Right atrium auricular region (tissue), 2 donors: Measurements from ENCODE around the gene RABEP1. TPM values are rescaled to one million over a fixed set of nuclear protein-coding genes. Genes with fewer than 3 reads are reported as not detected.

ENCODE experiments used
- DNase-seq: peaks from one replicate; pipeline ENCODE4 v3.0.0-alpha.2; 2019; ENCODE audit warnings: low spot score
- H3K27ac ChIP-seq, 2 donors: fragments of 200-600 bp; sonication (generic); 1 replicate in 1 of 2; 2 replicates in 1 of 2; pipeline ENCODE4 v1.5.1; 2016 to 2019
- H3K27me3 ChIP-seq, 2 donors: fragments of 200-600 bp; sonication (generic); one replicate each; pipeline versions ENCODE4 v1.5.1 to v1.6.0; 2017 to 2019
- H3K36me3 ChIP-seq: fragments of 200-600 bp; sonication (generic); one replicate; pipeline ENCODE4 v1.5.1; 2016
- H3K4me1 ChIP-seq, 2 donors: fragments of 200-600 bp; sonication (generic); one replicate each; pipeline versions ENCODE4 v1.5.1 to v1.6.0; 2017 to 2019
- H3K4me3 ChIP-seq, 2 donors: fragments of 200-600 bp; sonication (generic); 1 replicate in 1 of 2; 2 replicates in 1 of 2; pipeline ENCODE4 v1.5.1; 2017 to 2019; ENCODE audit warnings: mild to moderate bottlenecking in 1 of 2, moderate library complexity in 1 of 2
- H3K9me3 ChIP-seq, 2 donors: fragments of 200-600 bp; sonication (generic); one replicate each; pipeline ENCODE4 v1.5.1; 2019
- total RNA-seq, 2 donors: library from RNA; depleted of rRNA; stranded (reverse); fragments of >200 nt; gene quantifications; one replicate each; pipeline ENCODE4 v1.1.0, GENCODE V29; 2016
- TF ChIP-seq, protein P1 (sequence below), 2 donors: fragments of 200-600 bp; sonication (generic); IDR thresholded peaks; one replicate each; pipeline ENCODE4 v1.5.1; 2019; ENCODE audit warnings: antibody characterized with exemption in 2 of 2

RABEP1 gene
- total RNA-seq, 2 donors from 2014 or later = 29.6 to 34.1 TPM

DNA sequence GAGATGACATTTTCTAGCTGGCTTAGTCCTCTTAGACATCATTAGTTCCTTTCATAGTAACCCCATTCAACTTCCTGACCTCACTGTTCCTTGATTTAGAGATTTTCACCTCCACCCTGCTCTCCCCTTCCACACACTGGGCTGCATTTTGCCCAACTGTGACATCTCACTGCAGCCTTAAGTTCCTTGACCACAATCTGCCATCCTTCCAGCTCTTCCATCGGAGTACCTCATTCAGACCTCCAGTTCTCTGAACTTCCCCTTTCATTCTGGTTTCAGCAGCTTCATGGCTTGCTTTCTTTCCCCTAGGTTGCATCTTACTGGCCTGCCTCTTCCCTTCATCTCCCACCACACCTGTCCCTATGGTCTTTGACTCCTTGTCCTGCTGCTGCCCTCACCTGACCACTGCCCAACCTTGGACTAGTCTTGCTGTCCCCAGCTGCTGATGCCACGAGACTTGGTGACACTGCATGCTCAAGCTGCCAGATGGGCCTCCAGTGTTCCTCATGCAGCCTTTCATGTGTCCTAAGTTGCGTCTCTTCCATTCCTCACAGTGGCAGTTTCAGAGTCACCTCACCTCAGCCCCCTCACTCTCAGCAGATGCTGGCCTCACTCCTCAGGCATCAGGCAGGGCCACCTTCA lies 96.6 kb downstream of the RABEP1 start:
- Histone ChIP-seq H3K27me3 (no peaks in the 10 kb centered on the region), H3K27ac (no peak overlapping the region), H3K4me3 (no peak overlapping the region), H3K4me1 (no peaks in the 10 kb centered on the region), H3K9me3 (no peaks in the 10 kb centered on the region), H3K36me3 (peaks cover 96% of the 10 kb centered on the region)
- no peak for DNase-seq
- TF ChIP-seq, protein P1, sequence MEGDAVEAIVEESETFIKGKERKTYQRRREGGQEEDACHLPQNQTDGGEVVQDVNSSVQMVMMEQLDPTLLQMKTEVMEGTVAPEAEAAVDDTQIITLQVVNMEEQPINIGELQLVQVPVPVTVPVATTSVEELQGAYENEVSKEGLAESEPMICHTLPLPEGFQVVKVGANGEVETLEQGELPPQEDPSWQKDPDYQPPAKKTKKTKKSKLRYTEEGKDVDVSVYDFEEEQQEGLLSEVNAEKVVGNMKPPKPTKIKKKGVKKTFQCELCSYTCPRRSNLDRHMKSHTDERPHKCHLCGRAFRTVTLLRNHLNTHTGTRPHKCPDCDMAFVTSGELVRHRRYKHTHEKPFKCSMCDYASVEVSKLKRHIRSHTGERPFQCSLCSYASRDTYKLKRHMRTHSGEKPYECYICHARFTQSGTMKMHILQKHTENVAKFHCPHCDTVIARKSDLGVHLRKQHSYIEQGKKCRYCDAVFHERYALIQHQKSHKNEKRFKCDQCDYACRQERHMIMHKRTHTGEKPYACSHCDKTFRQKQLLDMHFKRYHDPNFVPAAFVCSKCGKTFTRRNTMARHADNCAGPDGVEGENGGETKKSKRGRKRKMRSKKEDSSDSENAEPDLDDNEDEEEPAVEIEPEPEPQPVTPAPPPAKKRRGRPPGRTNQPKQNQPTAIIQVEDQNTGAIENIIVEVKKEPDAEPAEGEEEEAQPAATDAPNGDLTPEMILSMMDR (IDR thresholded peaks at IDR 0.05) = no peak

DNA sequence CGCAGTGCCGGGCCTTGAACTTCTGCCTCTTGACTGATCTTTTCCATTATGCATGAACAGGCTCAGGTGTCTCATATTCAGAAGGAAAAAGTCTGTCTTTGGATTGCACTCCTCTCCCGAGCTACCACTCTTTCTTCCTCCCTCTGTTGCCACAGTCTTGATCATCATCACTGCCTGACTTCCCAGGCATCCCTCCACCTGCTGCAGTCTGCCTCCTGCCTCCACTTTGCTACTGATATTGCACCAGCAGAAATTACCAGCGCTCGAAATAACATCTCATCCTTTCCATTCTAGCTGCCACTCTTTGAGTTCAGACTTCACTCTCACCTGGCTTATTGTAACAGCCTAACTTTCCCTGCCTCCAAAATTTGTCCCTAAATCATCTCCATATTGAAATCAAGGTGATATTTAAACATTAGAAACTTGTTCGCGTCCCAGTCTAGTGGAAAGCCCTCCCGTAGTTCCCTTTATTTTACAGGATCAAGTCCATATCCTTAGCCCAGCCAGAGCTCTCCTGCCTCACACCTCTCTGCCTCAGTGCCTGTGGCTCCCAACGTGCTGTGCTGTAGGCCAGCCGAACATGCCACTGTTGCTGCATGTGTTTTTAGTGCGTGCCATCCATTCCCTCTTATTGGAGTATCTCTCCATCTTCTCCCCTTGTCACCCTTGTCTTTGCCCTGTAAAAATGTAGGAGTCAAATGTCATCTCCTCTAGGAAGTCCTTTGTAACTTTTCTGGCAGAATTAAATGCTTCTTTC lies 97.4 kb downstream of the RABEP1 start:
- Histone ChIP-seq H3K4me1 (no peaks in the 10 kb centered on the region), H3K9me3 (no peaks in the 10 kb centered on the region), H3K27me3 (no peaks in the 10 kb centered on the region), H3K4me3 (no peak overlapping the region), H3K27ac (no peak overlapping the region), H3K36me3 (peaks cover 97% of the 10 kb centered on the region)
- DNase-seq = no peak
- TF ChIP-seq, protein P1 (IDR thresholded peaks at IDR 0.05) = no peak

DNA sequence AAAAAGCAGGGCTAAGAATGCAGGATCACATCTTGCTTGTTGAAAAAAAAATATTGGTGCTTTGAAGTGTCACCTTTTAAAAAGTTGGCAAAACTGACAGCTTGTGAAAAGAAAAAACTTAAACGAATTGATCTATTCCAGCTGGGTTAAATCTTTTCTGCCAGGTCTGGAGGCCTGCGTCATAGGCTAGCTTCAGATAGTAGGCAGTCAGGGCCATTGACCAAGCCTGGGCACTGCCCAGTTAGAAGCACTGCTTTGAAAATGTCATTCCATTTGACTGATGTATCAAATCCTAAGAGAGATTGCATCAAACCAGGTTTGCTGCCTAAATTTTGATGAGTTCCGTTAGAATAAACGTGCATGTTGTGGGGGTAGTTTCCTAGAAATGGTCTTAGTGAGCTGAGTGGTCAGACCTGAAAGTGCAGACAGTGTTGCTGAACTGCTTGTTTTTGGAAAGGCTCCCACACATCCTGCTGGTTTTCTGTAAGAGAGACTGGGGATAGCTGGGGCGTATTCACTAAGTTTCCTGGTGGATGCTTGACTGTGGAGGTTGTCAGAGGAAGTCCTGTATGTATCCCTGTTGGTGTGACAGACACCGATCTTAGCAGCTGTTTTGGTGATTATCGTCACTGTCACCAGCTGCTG lies 98.5 kb downstream of the RABEP1 start:
- H3K4me1 ChIP-seq = no peaks in the 10 kb centered on the region
- no peaks in the 10 kb centered on the region for H3K9me3 ChIP-seq
- no peak for DNase-seq
- H3K27me3 ChIP-seq = no peaks in the 10 kb centered on the region
- TF ChIP-seq, protein P1 (IDR thresholded peaks at IDR 0.05) = no peak
- peaks cover 97% of the 10 kb centered on the region for H3K36me3 ChIP-seq
- H3K4me3 ChIP-seq = no peak overlapping the region
- no peak overlapping the region for H3K27ac ChIP-seq

DNA sequence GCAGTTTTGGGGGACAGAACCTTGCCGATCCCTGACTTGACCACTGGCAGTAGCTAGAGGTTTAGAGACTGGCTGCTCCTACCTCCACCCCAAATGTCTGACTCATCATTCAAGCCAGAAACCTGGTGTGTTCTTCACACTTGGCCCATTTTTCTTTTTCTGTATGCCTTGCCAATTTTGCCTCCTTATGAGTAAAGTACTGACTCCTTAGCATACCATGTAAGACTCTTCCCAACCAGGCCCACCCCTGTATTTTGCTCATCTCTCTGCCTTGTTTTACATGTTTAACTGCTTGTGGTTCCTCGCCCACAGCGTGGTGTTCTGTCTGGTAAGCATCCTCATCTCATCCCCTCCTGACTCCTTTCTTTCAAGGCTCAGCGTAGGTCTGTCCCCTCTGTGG lies 99.5 kb downstream of the RABEP1 start:
- H3K36me3 ChIP-seq = peaks cover 97% of the 10 kb centered on the region
- TF ChIP-seq, protein P1 (IDR thresholded peaks at IDR 0.05) = no peak

DNA sequence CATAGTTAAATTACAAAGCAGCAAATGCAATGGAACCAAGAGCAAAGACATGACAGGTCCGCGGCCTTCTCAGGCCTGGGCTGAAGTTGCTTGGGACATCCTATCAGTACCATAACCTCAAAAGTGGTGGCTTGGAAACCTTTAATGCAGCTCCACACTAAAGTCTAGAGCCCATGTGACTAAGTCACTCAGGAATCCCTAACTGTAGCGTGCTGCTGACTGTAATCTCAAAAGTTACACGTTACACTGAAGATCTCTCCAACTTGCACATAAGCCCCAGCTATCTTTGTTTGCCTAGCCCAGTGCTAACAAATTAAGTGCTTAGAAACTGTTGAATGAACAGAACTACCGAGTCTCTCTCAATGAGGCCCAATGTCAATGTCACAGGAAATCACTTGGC lies 109.6 kb downstream of the RABEP1 start:
- Histone ChIP-seq H3K9me3 (no peaks in the 10 kb centered on the region), H3K4me3 (no peak overlapping the region), H3K36me3 (peaks cover 73% of the 10 kb centered on the region), H3K27ac (no peak overlapping the region), H3K4me1 (no peaks in the 10 kb centered on the region), H3K27me3 (no peaks in the 10 kb centered on the region)
- no peak for DNase-seq
- TF ChIP-seq, protein P1 (IDR thresholded peaks at IDR 0.05) = no peak

More for the DNA sequence above, 99.5 kb downstream of the RABEP1 start:
- no peak overlapping the region for H3K4me3 ChIP-seq
- no peaks in the 10 kb centered on the region for H3K4me1 ChIP-seq
- no peaks in the 10 kb centered on the region for H3K9me3 ChIP-seq
- no peak overlapping the region for H3K27ac ChIP-seq
- no peaks in the 10 kb centered on the region for H3K27me3 ChIP-seq
- DNase-seq = no peak
